PC-9 (cell line): ENCODE measurements around the gene P4HA1. TPM values are rescaled to one million over a fixed set of nuclear protein-coding genes. Genes with fewer than 3 reads are reported as not detected.

Source experiments
- BruUV-seq: library from RNA; stranded (reverse); fragments of 400-500 nt; replicated peaks from 2 replicates; lab custom pipeline; 2021; lab: Mats Ljungman, UMichigan
- CTCF ChIA-PET: fragments of 300-600 bp; sonication (Branson Sonifier 250); formaldehyde crosslinking; loops from one replicate; lab custom pipeline; 2022; ENCODE audit warnings: antibody characterized with exemption; lab: Charles Lee
- POLR2A ChIA-PET: fragments of 300-600 bp; sonication (Branson Sonifier 250); formaldehyde crosslinking; loops from one replicate; lab custom pipeline; 2022; ENCODE audit warnings: antibody characterized with exemption; ENCODE audit not compliant: unreplicated experiment; lab: Charles Lee
- DNase-seq, 2 experiments: peaks; one replicate each; pipeline versions ENCODE4 v3.0.0 to v3.0.0-alpha.2; 2015 to 2022; ENCODE audit warnings: mixed read lengths in 1 of 2
- H2AFZ ChIP-seq: fragments of 200-600 bp; sonication (generic); 2 replicates; pipeline ENCODE4 v1.8.1; 2017; ENCODE audit warnings: antibody characterized with exemption
- H3F3A ChIP-seq: fragments of 200-600 bp; sonication (generic); 2 replicates; pipeline ENCODE4 v1.8.1; 2017; ENCODE audit warnings: antibody characterized with exemption, mild to moderate bottlenecking, low read depth; ENCODE audit not compliant: insufficient read depth
- H3K27ac ChIP-seq: fragments of 200-600 bp; sonication (generic); 2 replicates; pipeline ENCODE4 v1.6.1; 2016; ENCODE audit warnings: mixed run types
- H3K27me3 ChIP-seq: fragments of 200-600 bp; sonication (generic); 2 replicates; pipeline ENCODE4 v1.6.1; 2016; ENCODE audit warnings: low read depth, mixed run types; ENCODE audit not compliant: insufficient read depth
- H3K36me3 ChIP-seq: fragments of 200-600 bp; sonication (generic); 2 replicates; pipeline ENCODE4 v1.6.1; 2016; ENCODE audit warnings: low read depth, mixed run types
- H3K4me1 ChIP-seq: fragments of 200-600 bp; sonication (generic); replicated peaks from 2 replicates; pipeline ENCODE4 v1.6.1; 2016; ENCODE audit warnings: mixed run types; ENCODE audit not compliant: insufficient read depth
- H3K4me2 ChIP-seq: fragments of 200-600 bp; sonication (generic); 2 replicates; pipeline ENCODE4 v1.6.1; 2017; ENCODE audit warnings: mixed run types
- H3K4me3 ChIP-seq: fragments of 200-600 bp; sonication (generic); 2 replicates; pipeline ENCODE4 v1.6.1; 2016; ENCODE audit warnings: mixed run types
- H3K79me2 ChIP-seq: fragments of 200-600 bp; sonication (generic); 2 replicates; pipeline ENCODE4 v1.6.1; 2017; ENCODE audit warnings: low read depth, mixed run types
- H3K9me2 ChIP-seq: fragments of 200-600 bp; sonication (generic); 2 replicates; pipeline ENCODE4 v1.8.1; 2017; ENCODE audit warnings: mild to moderate bottlenecking; ENCODE audit not compliant: insufficient read depth
- H3K9me3 ChIP-seq: fragments of 200-600 bp; sonication (generic); 2 replicates; pipeline ENCODE4 v1.8.1; 2016; ENCODE audit warnings: low read depth; ENCODE audit not compliant: insufficient read depth
- H4K20me1 ChIP-seq: fragments of 200-600 bp; sonication (generic); 2 replicates; pipeline ENCODE4 v1.8.1; 2017; ENCODE audit not compliant: insufficient read depth
- EZH2 ChIP-seq: fragments of 200-600 bp; sonication (generic); IDR thresholded peaks from 2 replicates; pipeline ENCODE4 v1.8.0; 2017; ENCODE audit warnings: antibody characterized with exemption, low read depth
- intact Hi-C: fragments of 100-400 bp; cut with micrococcal nuclease; formaldehyde crosslinking; loops from one replicate; pipeline ENCODE4 v1.10.0; 2022; ENCODE audit not compliant: unreplicated experiment
- total RNA-seq: library from RNA; stranded (reverse); gene quantifications from 2 replicates; pipeline ENCODE4 v1.2.3, GENCODE V29; 2021
- TF ChIP-seq, protein P1 (sequence below): fragments of 200-600 bp; sonication (generic); conservative IDR thresholded peaks from 2 replicates; pipeline ENCODE4 v1.6.1; 2017; ENCODE audit warnings: mixed run types, antibody characterized with exemption, mild to moderate bottlenecking, moderate library complexity

P4HA1 gene
- total RNA-seq, 1 experiment from 2014 or later, result 25.5 TPM

DNA sequence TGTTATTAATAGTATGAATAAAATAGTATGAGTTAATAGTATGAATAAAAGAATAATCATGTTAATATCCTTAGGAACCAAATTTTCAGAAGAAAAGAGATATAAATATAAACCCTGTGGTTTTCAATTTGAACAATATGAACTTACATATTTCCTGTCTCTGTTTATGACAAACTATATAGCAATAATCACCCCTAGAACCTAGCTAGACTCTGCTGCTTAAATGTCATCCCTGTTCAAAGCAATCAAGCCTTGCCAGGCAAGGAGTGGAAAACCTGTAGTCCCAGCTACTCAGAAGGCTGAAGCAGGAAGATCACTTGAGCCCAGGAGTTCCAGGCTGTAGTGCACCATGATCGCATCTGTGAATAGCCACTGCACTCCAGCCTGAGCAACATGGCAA, 36.5 kb downstream of the P4HA1 start:
- no peak overlapping the region for H2AFZ ChIP-seq
- H3K36me3 ChIP-seq, result no peaks in the 10 kb centered on the region
- ChIA-PET POLR2A (no interaction called here), CTCF (interaction anchor here (0.6 kb wide), 1 partner anchor 17 kb away, joined by 4 read pairs; no protein-coding TSS in a partner anchor)
- no peaks in the 10 kb centered on the region for H3K9me3 ChIP-seq
- H3K27me3 ChIP-seq, result no peaks in the 10 kb centered on the region
- no peaks in the 10 kb centered on the region for H4K20me1 ChIP-seq
- TF ChIP-seq, protein P1, sequence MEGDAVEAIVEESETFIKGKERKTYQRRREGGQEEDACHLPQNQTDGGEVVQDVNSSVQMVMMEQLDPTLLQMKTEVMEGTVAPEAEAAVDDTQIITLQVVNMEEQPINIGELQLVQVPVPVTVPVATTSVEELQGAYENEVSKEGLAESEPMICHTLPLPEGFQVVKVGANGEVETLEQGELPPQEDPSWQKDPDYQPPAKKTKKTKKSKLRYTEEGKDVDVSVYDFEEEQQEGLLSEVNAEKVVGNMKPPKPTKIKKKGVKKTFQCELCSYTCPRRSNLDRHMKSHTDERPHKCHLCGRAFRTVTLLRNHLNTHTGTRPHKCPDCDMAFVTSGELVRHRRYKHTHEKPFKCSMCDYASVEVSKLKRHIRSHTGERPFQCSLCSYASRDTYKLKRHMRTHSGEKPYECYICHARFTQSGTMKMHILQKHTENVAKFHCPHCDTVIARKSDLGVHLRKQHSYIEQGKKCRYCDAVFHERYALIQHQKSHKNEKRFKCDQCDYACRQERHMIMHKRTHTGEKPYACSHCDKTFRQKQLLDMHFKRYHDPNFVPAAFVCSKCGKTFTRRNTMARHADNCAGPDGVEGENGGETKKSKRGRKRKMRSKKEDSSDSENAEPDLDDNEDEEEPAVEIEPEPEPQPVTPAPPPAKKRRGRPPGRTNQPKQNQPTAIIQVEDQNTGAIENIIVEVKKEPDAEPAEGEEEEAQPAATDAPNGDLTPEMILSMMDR, result no peak
- no peak for TF ChIP-seq EZH2
- no peaks in the 10 kb centered on the region for H3K9me2 ChIP-seq
- H3K4me1 ChIP-seq, result no peaks in the 10 kb centered on the region
- peaks cover 4% of the 10 kb centered on the region; the same call in 1 of the 2 replicates for H3F3A ChIP-seq
- H3K79me2 ChIP-seq, result no peaks in the 10 kb centered on the region
- BruUV-seq, result no TSS peak
- DNase-seq, result no peak
- H3K27ac ChIP-seq, result no peak overlapping the region
- H3K4me2 ChIP-seq, result no peak overlapping the region
- no peak overlapping the region for H3K4me3 ChIP-seq
- intact Hi-C loops, result loop anchor here (2.0 to 10.0 kb wide), 3 partner anchors 183 to 365 kb away; partner anchors contain the start of gene MCU

DNA sequence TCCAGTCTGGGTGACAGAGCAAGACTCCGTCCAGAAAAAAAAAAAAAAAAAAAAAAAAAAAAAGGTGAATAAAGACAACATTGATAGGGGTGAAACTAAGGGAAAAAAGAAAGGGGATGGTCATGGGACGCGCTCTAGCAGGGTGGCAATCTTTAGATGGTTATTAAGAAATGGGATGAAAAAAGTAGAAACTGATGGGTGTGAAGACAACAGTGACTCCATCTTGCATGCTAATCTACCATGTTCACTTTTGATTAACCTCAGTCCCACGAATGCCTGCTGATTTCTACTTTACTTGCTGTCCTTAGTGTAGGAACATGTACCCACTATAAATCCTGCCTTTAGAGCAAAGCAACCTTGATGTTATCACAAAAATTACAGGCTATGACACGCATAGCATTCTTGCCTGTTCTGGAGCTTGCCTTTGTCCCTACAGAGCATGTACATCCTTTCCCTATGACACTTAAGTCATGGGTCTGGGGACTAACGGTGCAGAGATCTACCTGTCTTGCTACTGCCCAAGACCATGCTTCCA, 38.5 kb downstream of the P4HA1 start:
- no TSS peak for BruUV-seq
- intact Hi-C loops, result no loop called here
- Histone ChIP-seq H4K20me1 (no peaks in the 10 kb centered on the region), H3K4me1 (no peaks in the 10 kb centered on the region), H3F3A (peaks cover 4% of the 10 kb centered on the region; the same call in 1 of the 2 replicates), H3K36me3 (peaks cover 4% of the 10 kb centered on the region; the same call in 1 of the 2 replicates), H3K27ac (no peak overlapping the region), H3K79me2 (no peaks in the 10 kb centered on the region), H2AFZ (no peak overlapping the region), H3K27me3 (no peaks in the 10 kb centered on the region), H3K4me2 (no peak overlapping the region), H3K9me3 (no peaks in the 10 kb centered on the region), H3K4me3 (no peak overlapping the region), H3K9me2 (no peaks in the 10 kb centered on the region)
- DNase-seq, result no peak
- CTCF ChIA-PET, result interaction anchor here (0.6 kb wide), 1 partner anchor 19 kb away, joined by 4 read pairs; no protein-coding TSS in a partner anchor
- POLR2A ChIA-PET, result no interaction called here
- no peak for TF ChIP-seq EZH2
- TF ChIP-seq, protein P1, result no peak

DNA sequence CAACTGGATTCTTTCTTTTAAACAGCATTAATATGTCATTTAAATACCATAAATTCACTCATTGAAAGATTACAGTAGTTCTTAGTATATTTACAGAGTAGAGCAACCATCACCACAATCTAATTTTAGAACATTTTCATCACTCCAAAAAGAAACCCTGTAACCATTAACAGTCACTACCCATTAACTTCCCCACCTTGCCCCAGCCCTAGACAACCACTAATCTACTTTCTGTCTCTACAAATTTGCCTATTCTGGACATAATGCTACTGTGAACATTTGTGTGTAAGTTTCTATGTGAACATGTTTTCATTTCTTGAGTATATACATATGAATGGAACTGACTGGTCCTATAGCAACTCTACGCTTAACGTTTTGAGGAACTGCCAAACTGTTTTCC, 42.4 kb downstream of the P4HA1 start:
- intact Hi-C loops, result no loop called here
- BruUV-seq, result no TSS peak
- no peaks in the 10 kb centered on the region for H3K4me1 ChIP-seq
- peaks cover 4% of the 10 kb centered on the region; the same call in 1 of the 2 replicates for H3K36me3 ChIP-seq
- H3K79me2 ChIP-seq, result no peaks in the 10 kb centered on the region
- TF ChIP-seq, protein P1, result no peak
- TF ChIP-seq EZH2, result no peak
- H3K27ac ChIP-seq, result no peak overlapping the region
- no peak overlapping the region for H3K4me3 ChIP-seq
- H3F3A ChIP-seq, result 0 out of 2 replicates have a peak, but pooled peaks cover 4% of the 10 kb centered on the region
- H3K9me3 ChIP-seq, result no peaks in the 10 kb centered on the region
- no peak for DNase-seq
- H3K27me3 ChIP-seq, result no peaks in the 10 kb centered on the region
- ChIA-PET POLR2A (no interaction called here), CTCF (interaction anchor here (0.7 kb wide), 1 partner anchor 46 kb away, joined by 3 read pairs; no protein-coding TSS in a partner anchor)
- no peak overlapping the region for H2AFZ ChIP-seq
- H3K4me2 ChIP-seq, result no peak overlapping the region
- H3K9me2 ChIP-seq, result no peaks in the 10 kb centered on the region
- H4K20me1 ChIP-seq, result no peaks in the 10 kb centered on the region
